Left renal cortex interstitium (tissue), 4 donors: Measurements from ENCODE around the gene MAP6D1. TPM values are rescaled to one million over a fixed set of nuclear protein-coding genes. Genes with fewer than 3 reads are reported as not detected.
"Not testable (repeated sequence)": the region's sequence is repeated elsewhere in the genome, so short reads cannot be mapped to it uniquely, and the experiment has no call there.

ENCODE experiments used
- DNase-seq, 4 donors: peaks; one replicate each; pipeline ENCODE4 v3.0.0-alpha.2; 2013; ENCODE audit warnings: low read depth in 4 of 4, low spot score in 2 of 4, missing footprints in 1 of 4
- polyA plus RNA-seq, 4 donors: library from polyadenylated mRNA; unstranded; fragments of 120-200 nt; gene quantifications; one replicate each; pipeline ENCODE4 v1.2.1, GENCODE V29; 2013; ENCODE audit not compliant: insufficient read length in 4 of 4

MAP6D1 gene
- polyA plus RNA-seq, 4 donors: 0.58 to 1.6 (median 1.3) TPM

GRCh38 chr3:183801601-183802000, 23.8 kb downstream of the MAP6D1 start:
- no peak for DNase-seq

DNA sequence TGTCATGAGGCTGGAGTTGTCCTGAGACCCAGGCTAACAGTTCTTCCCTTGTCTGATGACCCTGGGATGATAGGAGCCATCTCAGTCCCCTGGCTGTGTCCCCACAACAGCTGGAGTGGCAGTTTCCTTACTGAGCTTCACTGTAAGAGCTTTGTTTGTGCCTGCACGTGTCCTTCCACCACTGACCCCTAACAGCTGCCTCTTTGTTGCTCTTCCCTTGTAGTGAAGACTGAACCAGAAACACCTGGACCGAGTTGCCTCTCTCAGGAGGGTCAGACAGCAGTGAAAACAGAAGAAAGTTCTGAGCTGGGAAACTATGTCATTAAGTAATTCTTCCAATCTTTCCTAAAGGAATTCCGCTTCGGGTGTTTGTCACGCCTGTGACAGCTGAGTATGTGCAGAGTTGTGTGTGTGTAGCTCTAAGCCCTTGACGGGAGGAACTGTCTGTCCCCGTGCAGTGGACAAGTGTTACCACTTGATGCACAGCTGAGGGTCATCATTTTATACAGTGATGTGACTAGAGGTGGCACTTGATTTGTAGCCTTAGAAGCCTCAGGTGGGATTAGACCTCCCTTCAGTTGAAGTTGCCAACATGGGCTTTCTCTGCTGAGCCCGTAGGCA, 25.0 kb downstream of the MAP6D1 start:
- no peak for DNase-seq

- DNase-seq: no peak
Measured at GRCh38 chr3:183799461-183799860, 25.9 kb downstream of the MAP6D1 start.

DNA sequence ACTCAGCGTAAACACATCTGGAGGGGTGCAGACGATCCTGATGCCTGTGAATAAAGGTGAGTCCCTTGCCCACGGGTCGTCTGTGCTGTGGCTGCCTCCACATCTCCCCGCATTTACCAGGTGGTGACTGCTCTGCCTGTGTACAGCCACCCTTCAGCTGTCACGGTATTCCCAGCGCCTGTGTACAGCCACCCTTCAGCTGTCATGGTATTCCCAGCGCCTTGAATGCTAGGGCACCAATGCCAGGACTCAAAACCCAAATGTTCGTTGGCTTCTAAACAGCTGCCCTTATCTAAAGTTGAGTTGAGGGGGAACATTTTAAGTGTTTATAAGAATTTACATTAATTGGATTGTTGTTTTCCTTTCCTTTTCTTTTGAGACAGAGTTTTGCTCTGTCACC, 27.4 kb downstream of the MAP6D1 start:
- DNase-seq: no peak

- no peak for DNase-seq
Measured at GRCh38 chr3:183796372-183796771, 29.0 kb downstream of the MAP6D1 start.

DNA sequence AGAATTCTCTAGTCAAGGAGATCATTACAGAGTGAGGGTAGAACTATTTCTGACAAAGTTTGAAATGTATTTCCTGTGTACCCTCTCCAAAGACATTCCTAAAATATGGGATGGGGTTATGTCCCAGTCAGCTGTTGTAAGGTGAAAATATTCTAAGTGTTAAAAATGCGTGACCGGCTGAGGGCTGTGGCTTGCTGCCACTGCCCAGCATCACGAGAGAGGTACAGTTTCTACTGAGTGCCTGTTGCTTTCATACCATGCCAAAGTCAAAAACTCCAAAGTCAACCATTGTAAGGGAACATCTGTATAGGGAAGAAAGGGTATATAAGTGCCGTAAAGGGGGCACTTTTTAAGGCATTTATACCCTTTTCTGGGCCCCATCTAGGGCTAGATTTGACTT, 30.9 kb downstream of the MAP6D1 start:
- DNase-seq: no peak

GRCh38 chr3:183792976-183793375, 32.4 kb downstream of the MAP6D1 start:
- DNase-seq: no peak

GRCh38 chr3:183790700-183791099, 34.7 kb downstream of the MAP6D1 start:
- no peak for DNase-seq

GRCh38 chr3:183789826-183790225, 35.6 kb downstream of the MAP6D1 start:
- DNase-seq: no peak

DNA sequence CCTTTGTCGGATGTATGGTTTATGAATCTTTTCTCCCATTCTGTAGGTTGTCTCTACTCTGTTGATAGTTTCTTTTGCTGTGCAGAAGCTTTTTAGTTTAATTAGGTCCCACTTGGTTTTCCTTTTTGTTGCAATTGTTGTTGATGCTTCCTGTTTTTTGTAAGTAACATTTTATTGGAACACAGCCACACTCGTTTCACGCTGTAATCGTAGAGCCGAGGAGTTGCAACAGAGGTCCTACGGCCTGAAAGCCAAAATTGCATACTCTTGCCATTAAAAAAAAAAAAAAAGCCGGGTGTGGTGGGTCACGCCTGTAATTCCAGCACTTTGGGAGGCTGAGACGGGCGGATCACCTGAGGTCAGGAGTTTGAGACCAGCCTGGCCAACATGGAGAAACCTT, 40.9 kb downstream of the MAP6D1 start:
- not testable (repeated sequence) for DNase-seq

DNA sequence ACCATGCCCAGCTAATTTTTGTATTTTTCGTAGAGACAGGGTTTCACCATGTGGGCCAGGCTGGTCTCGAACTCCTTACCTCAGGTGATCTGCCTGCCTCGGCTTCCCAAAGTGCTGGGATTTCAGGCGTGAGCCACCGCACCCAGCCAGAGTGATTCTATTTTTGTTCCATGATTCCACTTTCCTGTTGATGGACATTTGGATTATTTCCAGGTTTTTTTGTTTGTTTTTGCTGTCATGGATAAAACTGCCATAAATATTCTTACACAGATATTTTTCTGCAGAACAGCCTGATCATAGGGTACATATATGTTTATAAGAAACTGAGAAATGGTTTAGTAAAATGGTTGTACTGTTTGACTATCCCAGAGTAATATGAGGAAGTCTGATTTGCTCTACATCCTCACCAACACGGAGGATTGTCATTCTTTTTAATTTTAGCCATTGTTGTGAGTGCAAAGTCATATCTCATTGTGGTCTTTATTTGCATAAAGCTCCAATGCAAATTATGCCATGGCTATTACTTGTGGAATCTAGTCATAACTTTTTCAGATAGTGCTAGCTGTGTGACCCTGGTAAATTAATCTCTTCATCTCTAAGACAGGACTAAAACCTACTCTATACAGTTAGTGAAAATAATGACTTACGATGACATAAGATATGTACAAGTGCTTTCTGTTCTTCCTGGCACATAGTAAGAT, 42.7 kb downstream of the MAP6D1 start:
- DNase-seq: no peak

GRCh38 chr3:183781246-183781645, 44.1 kb downstream of the MAP6D1 start:
- DNase-seq: no peak

- no peak for DNase-seq
Measured at GRCh38 chr3:183779896-183780465, 45.4 kb downstream of the MAP6D1 start.

GRCh38 chr3:183777016-183777618, 48.3 kb downstream of the MAP6D1 start:
- no peak for DNase-seq

DNA sequence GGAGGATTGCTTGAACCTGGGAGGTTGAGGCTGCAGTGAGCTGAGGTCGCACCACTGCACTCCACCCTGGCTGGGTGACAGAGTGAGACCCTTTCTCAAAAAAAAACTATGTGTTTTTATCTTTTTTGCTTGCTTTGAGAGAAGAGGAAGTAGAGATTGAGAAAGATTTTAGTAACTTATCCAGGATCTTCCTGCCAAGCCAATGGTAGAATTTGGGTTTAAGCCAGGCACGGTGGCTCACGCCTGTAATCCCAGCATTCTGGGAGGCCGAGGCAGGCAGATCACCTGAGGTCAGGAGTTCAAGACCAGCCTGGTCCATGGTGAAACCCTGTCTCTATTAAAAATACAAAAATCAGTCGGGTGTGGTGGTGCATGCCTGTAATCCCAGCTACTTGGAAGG, 48.9 kb downstream of the MAP6D1 start:
- not testable (repeated sequence) for DNase-seq

DNA sequence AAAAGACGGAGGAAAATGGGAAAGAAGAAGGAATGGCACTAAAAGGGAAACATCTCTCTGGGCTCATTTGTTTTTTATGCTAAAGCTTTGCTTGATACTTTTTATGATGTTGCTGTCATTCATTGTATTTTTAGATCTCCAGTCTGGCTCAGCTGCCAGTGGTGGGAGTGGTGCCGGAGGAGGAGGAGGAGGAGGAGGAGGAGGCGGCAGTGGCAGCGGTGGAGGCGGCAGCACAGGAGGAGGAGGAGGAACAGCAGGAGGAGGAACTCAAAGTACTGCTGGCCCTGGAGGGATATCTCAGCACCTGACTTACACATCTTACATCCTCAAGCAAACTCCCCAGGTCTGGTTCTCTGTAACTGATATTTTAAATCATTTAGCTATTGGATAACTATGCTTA, 49.6 kb downstream of the MAP6D1 start:
- DNase-seq: no peak

DNA sequence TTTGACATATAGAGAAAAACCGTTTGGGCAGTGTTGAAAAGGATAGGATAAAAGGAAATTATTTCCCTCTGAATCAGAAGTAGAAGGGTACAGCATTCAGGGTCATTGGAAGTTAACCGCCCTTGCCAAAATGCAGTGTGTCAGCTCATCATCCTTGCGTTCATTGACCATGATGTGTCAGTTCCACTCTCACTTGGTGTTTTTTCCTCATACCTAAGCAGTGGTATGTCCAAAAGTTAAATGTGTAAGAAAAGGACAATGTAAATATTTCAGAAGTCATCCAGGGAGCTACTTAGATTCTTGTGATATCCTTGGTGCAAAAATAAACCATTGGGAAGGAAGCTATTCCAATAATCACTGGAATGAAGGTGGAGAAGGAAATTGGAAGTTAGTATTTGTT, 50.7 kb downstream of the MAP6D1 start:
- DNase-seq: no peak

- no peak for DNase-seq
Measured at GRCh38 chr3:183769453-183769852, 55.9 kb downstream of the MAP6D1 start.

DNA sequence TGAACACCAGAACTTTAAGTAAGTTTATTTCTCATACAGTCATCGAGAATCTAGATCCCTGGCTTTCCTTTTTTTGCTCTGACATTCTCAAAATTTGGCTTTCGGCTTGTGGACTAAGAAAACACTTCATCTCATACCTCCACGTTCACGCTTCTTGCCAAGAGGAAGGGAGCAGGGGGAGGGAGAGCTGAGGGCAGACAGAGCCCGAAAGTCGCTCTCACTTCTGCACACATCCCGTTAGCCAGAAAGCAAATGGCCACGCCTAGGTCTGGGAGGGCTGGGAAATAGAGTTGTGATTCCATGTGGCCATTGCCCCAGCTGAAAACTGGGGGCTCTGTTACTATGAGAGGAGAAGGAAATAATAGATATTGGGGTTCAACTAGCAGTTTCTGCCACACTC, 57.3 kb downstream of the MAP6D1 start:
- no peak for DNase-seq

DNA sequence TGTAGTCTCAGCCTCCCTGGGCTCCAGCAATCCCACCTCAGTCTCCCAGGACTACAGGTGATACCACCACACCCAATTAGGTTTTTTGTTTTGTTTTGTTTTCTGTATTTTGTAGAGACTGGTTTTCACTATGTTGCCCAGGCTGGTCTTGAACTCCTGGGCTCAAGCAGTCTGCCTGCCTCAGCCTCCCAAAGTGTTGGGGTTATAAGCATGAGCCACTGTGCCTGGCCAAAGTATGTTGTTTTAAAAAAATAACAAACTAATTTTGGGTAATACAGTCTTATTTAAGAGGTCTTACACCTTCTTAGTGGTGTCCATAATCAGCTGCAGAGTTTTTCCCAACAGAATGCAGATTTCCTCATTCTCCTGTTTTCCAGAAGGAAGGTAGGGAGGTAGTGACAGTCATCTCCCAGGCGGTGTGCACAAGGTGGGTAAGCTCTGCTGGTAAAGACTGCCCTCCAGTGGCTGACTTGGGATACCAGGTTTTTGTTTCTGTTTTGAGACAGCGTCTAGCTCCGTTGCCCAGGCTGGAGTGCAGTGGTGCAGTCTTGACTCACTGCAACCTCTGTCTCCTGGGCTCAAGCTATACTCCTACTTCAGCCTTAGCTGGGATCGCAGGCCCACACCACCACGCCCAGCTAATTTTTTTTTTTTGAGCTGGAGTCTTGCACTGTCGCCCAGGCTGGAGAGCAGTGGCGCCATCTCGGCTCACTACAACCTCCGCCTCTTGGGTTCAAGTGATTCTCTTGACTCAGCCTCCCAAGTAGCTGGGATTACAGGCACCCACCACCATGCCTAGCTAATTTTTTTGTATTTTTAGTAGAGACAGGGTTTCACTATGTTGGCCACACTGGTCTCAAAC, 58.4 kb downstream of the MAP6D1 start:
- DNase-seq: peak; percentile 34 to 58 (median 36)

- no peak for DNase-seq
Measured at GRCh38 chr3:183766107-183766506, 59.3 kb downstream of the MAP6D1 start.
